Fibroblast of skin of left biceps (primary cell): ENCODE results near the gene PUS1.

Experiments
- DNase-seq, 2 experiments: peaks; one replicate each; pipeline ENCODE4 v3.0.0-alpha.2; 2013; ENCODE audit warnings: low read depth in 2 of 2

Gene PUS1

GRCh38 chr12:131990066-131990979 lies 61.2 kb downstream of the PUS1 start:
- DNase-seq: no peak

- no peak for DNase-seq
These were observed 61.9 kb downstream of the PUS1 start for GRCh38 chr12:131990980-131991305.

- DNase-seq: no peak
These were observed 62.8 kb downstream of the PUS1 start for GRCh38 chr12:131991816-131992430.

GRCh38 chr12:131994589-131994988 lies 65.5 kb downstream of the PUS1 start:
- no peak for DNase-seq
